GM12891 (cell line): ENCODE results near the gene DENND1A.

Experiments used
- PAX5 ChIP-seq: IDR thresholded peaks from 2 replicates; pipeline ENCODE4 v1.6.1; 2011; ENCODE audit warnings: low read length, moderate library complexity, mild to moderate bottlenecking; ENCODE audit not compliant: insufficient read depth, severe bottlenecking
- POLR2A ChIP-seq: IDR thresholded peaks from 2 replicates; pipeline ENCODE4 v1.6.1; 2011; ENCODE audit warnings: low read depth, low read length, control low read depth
- POLR2AphosphoS5 ChIP-seq: IDR thresholded peaks from 2 replicates; pipeline ENCODE4 v1.6.1; 2011; ENCODE audit warnings: low read depth, low read length, control low read depth
- TAF1 ChIP-seq: IDR thresholded peaks from 2 replicates; pipeline ENCODE4 v1.6.1; 2011; ENCODE audit warnings: low read depth, low read length, control low read depth

GRCh38 chr9:123617952-123618678 is 311.8 kb downstream of the DENND1A start:
- TF ChIP-seq POLR2A (no peak), TAF1 (no peak), PAX5 (no peak), POLR2AphosphoS5 (no peak)
